NK-92 (cell line): ENCODE measurements around the gene BTAF1.

Experiments
- DNase-seq: peaks from one replicate; lab custom pipeline; 2025; ENCODE audit not compliant: unreplicated experiment; lab: John Stamatoyannopoulos, UW

BTAF1 gene

GRCh38 chr10:91908337-91909116 lies 15.0 kb upstream of the BTAF1 start:
- no peak for DNase-seq

GRCh38 chr10:91909117-91909677 lies 14.4 kb upstream of the BTAF1 start, which contains the start of gene FGFBP3:
Gene FGFBP3, minus strand, starts transcription at chr10:91909486. Its CDS starts 517 bp downstream, at chr10:91908969.
- DNase-seq, result no peak

GRCh38 chr10:91910467-91910866 lies 13.1 kb upstream of the BTAF1 start:
- no peak for DNase-seq

GRCh38 chr10:91919651-91920050 lies 3.9 kb upstream of the BTAF1 start:
- no peak for DNase-seq

- no peak for DNase-seq
Observed at GRCh38 chr10:91924212-91925021, 847 bp downstream of the BTAF1 start.

GRCh38 chr10:91925022-91925320 lies 1.4 kb downstream of the BTAF1 start:
- no peak for DNase-seq

GRCh38 chr10:91930939-91931338 lies 7.4 kb downstream of the BTAF1 start:
- DNase-seq, result no peak

GRCh38 chr10:91931526-91932190 lies 8.1 kb downstream of the BTAF1 start:
- no peak for DNase-seq

GRCh38 chr10:91932737-91933136 lies 9.2 kb downstream of the BTAF1 start:
- no peak for DNase-seq

GRCh38 chr10:91935886-91936285 lies 12.3 kb downstream of the BTAF1 start:
- DNase-seq, result no peak

- DNase-seq, result no peak
Observed at GRCh38 chr10:91939653-91940052, 16.1 kb downstream of the BTAF1 start.

- DNase-seq, result no peak
Observed at GRCh38 chr10:91941426-91941825, 17.9 kb downstream of the BTAF1 start.

- no peak for DNase-seq
Observed at GRCh38 chr10:91944880-91945630, 21.5 kb downstream of the BTAF1 start.

GRCh38 chr10:91953600-91954160 lies 30.1 kb downstream of the BTAF1 start:
- no peak for DNase-seq

- no peak for DNase-seq
Observed at GRCh38 chr10:91955114-91955513, 31.5 kb downstream of the BTAF1 start.

- DNase-seq, result no peak
Observed at GRCh38 chr10:91957091-91957490, 33.5 kb downstream of the BTAF1 start.

GRCh38 chr10:91969297-91969696 lies 45.7 kb downstream of the BTAF1 start:
- no peak for DNase-seq

- no peak for DNase-seq
Observed at GRCh38 chr10:91974960-91975359, 51.4 kb downstream of the BTAF1 start.

GRCh38 chr10:91975438-91975837 lies 51.9 kb downstream of the BTAF1 start:
- no peak for DNase-seq

- DNase-seq, result no peak
Observed at GRCh38 chr10:91976317-91977051, 52.9 kb downstream of the BTAF1 start.
